Measurements from ENCODE around the gene ARHGEF10L.
A peak's percentile ranks its signal among the peaks of the same experiment; 100 is the strongest.

ARHGEF10L gene

DNA sequence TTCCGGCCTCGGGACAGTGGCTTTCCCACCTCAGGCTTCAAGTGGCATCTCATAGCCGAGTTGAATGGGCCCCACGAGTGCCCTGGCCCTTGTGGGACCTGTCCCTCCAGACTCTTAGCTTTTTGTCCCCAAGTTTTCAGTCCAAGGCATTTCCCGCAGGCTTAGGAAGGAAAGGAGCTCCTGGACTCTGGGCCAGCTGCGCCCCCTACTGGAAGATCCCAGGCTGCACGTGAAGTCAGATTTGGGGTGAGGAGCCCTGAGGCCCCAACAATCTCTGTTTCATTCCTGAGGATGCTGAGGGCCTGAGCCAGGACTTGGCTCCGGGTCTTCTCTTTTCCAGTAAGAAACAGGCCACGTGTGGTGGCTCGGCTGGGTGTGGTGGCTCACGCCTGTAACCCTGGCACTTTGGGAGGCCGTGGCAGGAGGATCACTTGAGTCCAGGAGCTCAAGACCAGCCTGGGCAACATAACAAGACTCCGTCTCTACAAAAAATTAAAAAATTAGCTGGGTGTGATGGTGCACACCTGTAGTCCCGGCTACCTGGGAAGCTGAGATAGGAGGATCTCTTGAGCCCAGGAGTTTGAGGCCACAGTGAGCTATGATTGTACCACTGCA is 67.4 kb downstream of the ARHGEF10L start:
- no peak overlapping the region for H3K4me3 ChIP-seq (ENCODE audit: low read depth, low read length)
- TF ChIP-seq CTCF (conservative IDR thresholded peaks at IDR 0.05; ENCODE audit: low read depth, low read length) = peak; percentile 99
- peak; percentile 73 for DNase-seq (ENCODE audit: low read depth)

DNA sequence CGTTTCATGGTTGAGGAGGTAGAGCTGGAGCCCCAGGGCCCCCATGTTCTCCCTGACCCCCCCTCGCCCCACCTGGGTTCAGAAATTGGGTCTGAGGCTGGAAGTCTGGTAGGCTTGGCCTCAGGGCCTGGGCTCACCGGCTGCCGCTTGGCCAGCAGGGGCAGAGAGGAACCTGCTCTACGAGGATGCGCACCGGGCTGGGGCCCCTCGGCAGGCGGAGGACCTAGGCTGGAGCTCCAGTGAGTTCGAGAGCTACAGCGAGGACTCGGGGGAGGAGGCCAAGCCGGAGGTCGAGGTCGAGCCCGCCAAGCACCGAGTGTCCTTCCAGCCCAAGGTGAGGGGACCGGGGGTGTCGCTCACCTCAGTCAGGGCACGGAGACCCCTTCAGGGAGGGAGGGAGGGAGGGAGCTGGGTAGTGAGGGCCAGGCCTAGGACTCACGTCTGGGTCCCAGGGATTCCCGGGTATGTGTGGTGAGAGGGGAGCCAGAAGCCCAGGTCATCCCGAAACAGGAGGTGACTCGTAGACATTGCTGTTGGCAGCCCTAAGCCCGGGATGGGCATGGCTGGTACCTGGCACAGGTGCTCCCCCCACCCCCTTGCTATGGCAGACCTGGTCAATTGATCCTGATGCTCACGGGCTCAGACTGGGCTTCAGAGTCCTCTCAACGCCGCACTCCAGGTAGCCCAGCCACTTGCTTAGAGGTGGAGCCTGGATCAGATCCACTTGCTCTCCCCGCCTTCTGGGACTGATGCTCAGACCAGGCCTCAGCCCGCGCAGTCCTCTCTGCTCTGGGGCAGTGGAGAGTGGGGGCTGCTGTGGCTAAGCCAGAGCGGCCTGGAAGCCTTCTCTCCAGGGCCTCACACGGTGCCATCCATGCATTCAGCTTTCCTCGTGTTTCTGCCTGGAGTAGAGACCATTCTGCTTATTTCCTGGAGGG is 68.4 kb downstream of the ARHGEF10L start:
- no peak for TF ChIP-seq CTCF (conservative IDR thresholded peaks at IDR 0.05; ENCODE audit: low read depth, low read length)
- DNase-seq (ENCODE audit: low read depth) = no peak
- H3K4me3 ChIP-seq (ENCODE audit: low read depth, low read length) = no peak overlapping the region

DNA sequence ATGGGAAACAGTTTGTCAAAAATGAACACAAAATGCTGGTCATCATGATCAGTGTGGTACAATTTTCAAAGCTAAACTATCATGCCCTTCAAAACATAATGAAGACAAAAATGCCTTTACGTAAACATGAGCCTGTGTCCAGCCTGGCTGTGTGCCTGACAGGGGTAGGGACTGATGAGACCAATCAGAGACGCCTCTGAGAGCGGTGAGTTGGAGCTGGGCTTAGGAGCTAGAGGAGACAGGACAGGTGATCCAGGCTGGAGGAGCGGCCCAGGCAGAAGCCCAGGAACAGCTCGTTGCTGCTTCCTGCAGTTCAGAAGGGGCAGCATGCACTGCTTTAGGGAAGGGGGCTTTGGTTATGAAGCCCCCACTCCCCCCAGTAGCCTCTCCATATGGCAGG is 70.0 kb downstream of the ARHGEF10L start:
- H3K4me3 ChIP-seq (ENCODE audit: low read depth, low read length) = no peak overlapping the region
- TF ChIP-seq CTCF (conservative IDR thresholded peaks at IDR 0.05; ENCODE audit: low read depth, low read length) = no peak
- no peak for DNase-seq (ENCODE audit: low read depth)

DNA sequence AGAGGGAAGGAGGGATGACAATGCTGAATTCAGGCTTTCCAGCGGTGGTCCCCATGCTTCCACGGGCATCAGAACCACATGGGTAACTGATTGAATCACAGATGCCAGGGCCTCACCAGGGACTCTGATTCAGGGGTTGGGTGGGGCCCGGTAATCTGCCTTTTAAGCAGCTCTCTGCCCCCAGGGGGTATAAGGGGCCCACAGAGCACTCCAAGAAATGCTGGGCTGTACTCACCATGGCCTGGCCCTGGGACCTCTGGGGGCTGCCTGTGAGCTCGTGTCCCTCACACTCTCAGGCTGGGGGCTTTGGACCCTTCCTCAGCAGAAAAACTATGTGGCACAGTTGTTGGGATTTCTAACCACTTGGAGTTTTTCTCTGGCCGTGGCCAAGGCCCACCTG is 70.6 kb downstream of the ARHGEF10L start:
- H3K4me3 ChIP-seq (ENCODE audit: low read depth, low read length) = no peak overlapping the region
- no peak for DNase-seq (ENCODE audit: low read depth)
- no peak for TF ChIP-seq CTCF (conservative IDR thresholded peaks at IDR 0.05; ENCODE audit: low read depth, low read length)

DNA sequence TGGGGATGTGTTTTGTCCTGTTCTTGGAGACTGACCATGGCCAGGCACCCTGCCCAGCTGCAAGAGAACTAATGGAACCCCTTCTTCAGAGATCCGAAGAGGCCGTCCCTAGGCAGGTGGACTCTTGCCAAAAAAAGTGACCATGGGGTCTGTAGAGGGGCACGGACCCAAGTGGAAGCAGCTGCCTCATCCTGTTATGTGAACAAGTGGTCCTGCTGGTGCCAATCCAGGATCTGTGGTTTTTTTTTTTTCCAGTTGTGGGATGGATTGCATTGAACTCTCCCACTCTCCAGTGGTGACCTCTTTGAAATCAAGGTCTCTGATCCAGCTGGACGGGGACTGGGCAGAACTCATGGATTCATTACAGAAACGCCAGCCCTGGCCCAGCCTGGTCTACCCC is 71.2 kb downstream of the ARHGEF10L start:
- TF ChIP-seq CTCF (conservative IDR thresholded peaks at IDR 0.05; ENCODE audit: low read depth, low read length) = no peak
- no peak for DNase-seq (ENCODE audit: low read depth)

GRCh38 chr1:17611991-17612390 is 72.5 kb downstream of the ARHGEF10L start:
- H3K4me3 ChIP-seq (ENCODE audit: low read depth, low read length) = no peak overlapping the region
- DNase-seq (ENCODE audit: low read depth) = peak; percentile 40
- TF ChIP-seq CTCF (conservative IDR thresholded peaks at IDR 0.05; ENCODE audit: low read depth, low read length) = no peak

More for the DNA sequence above, 71.2 kb downstream of the ARHGEF10L start:
- no peak overlapping the region for H3K4me3 ChIP-seq (ENCODE audit: low read depth, low read length)

All from choroid plexus epithelial cell (primary cell).